Left renal cortex interstitium (tissue), 4 donors: ENCODE data around the gene FSCN2. TPM values are rescaled to one million over a fixed set of nuclear protein-coding genes. Genes with fewer than 3 reads are reported as not detected.

Experiments used
- DNase-seq, 4 donors: peaks; one replicate each; pipeline ENCODE4 v3.0.0-alpha.2; 2013; ENCODE audit warnings: low read depth in 4 of 4, low spot score in 2 of 4, missing footprints in 1 of 4
- polyA plus RNA-seq, 4 donors: library from polyadenylated mRNA; unstranded; fragments of 120-200 nt; gene quantifications; one replicate each; pipeline ENCODE4 v1.2.1, GENCODE V29; 2013; ENCODE audit not compliant: insufficient read length in 4 of 4

Gene FSCN2
- polyA plus RNA-seq, 4 donors: 1.3 to 2.8 (median 2.1) TPM

- DNase-seq: no peak
These were observed 10.7 kb downstream of the FSCN2 start for GRCh38 chr17:81538651-81539570.

DNA sequence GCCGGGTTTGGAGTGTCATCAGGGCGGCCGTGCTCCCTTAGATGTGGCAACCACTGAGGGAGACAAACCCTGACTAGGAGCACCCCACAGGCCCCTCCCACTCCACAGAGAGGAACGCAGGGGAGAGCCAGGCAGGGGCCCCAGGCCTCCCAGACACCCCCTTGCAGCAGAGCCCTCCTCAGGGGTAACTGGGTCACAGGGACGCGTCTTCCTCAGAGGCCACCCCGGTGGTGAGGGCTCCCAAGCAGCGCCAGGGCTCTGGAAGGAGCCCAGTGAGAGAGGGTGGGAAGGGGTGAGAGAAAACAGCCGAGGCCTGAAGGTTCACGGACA lies 11.4 kb downstream of the FSCN2 start:
- DNase-seq: no peak

GRCh38 chr17:81539961-81540675 lies 11.9 kb downstream of the FSCN2 start:
- DNase-seq: no peak

GRCh38 chr17:81540676-81541027 lies 12.5 kb downstream of the FSCN2 start:
- DNase-seq: no peak

GRCh38 chr17:81541123-81541522 lies 12.9 kb downstream of the FSCN2 start:
- DNase-seq: no peak

- DNase-seq: no peak
These were observed 14.5 kb downstream of the FSCN2 start for GRCh38 chr17:81542431-81543338.

GRCh38 chr17:81543339-81543675 lies 15.1 kb downstream of the FSCN2 start:
- DNase-seq: no peak

DNA sequence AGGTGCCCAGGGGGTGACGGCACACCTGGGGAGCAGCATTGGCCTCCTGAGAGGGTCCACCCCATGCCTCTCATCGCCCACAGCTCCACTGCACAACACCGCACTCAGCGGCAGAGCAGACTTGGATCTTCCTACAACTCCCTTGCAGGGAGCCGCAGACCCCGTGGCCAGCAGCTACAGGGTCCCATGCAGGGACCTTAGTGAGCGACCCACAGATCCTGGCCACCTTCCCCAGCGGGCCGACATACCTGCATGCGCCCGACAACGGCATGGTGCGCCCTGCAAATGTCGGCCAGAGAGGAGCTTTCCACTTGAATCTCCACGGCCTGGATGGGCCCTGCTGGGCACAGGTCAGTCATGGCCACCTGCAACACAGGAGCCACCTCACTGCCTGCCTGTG lies 15.6 kb downstream of the FSCN2 start:
- DNase-seq: no peak

DNA sequence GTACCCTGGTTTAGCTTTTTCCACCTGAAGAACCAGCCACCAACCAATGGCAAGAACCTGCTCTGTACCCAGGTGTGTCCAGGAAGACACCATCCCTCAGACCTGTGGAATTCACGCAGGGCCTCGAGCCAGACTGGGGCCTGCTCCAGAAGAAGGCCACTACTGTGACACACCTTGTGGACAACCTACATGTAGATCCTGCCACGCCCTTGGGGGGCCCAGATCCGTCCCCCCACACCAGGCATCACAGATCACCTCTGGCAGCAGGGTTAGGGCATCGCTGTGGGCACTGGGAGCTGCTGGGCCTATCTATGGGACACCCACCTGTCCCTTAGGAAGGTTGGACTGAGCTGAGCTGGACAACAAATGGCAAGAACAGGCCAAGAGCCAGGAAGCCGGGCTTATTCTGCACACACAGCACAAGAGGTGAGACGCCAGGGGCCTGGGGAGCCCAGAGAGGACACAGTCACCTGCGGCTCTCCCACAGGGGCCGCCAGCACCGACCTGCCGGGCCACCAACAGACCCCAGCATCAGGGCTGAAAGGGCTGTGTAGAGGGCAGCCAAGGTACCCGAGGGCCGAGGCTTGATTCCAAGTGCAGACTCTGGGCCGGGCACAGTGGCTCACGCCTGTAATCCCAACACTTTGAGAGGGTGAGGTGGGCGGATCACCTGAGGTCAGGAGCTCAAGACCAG lies 16.3 kb downstream of the FSCN2 start:
- no peak for DNase-seq

DNA sequence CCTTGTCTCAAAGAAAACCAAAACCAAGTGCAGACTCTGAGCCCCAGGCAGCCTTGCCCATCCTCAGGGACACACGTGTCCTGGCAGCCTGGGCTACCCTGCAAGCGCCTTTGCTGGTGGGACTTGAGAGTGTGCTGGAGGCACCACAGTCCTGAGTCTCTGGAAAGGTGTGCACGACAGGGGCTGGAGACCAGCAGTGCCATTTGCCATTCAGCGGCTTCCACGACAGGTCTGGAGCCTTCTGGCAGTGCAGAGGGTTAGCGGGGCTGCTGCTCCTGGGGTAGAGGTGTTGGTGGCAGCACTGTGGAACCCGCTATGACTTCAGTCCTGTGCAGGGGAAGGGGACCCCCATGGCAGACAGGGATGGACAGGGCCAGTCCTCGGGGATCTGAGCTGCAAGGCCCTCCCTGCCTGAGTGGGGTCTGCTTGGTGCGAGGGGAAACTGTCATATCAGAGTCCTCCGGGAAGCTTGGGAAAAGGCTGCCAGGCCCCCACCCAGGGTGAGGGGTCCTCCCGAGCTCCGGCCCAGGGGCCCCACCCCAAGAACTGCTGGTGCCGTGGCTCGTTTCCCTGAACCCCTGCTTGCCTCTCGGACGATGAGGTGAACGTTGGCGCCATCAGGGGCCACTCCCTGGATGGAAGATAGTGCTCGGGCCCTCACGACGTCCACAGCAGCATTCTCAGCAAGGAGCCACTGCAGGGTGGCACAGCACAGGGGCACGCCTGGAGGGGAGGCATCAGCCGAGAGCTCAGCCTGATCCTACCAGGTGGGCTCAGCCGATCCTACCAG lies 17.2 kb downstream of the FSCN2 start:
- DNase-seq: no peak

DNA sequence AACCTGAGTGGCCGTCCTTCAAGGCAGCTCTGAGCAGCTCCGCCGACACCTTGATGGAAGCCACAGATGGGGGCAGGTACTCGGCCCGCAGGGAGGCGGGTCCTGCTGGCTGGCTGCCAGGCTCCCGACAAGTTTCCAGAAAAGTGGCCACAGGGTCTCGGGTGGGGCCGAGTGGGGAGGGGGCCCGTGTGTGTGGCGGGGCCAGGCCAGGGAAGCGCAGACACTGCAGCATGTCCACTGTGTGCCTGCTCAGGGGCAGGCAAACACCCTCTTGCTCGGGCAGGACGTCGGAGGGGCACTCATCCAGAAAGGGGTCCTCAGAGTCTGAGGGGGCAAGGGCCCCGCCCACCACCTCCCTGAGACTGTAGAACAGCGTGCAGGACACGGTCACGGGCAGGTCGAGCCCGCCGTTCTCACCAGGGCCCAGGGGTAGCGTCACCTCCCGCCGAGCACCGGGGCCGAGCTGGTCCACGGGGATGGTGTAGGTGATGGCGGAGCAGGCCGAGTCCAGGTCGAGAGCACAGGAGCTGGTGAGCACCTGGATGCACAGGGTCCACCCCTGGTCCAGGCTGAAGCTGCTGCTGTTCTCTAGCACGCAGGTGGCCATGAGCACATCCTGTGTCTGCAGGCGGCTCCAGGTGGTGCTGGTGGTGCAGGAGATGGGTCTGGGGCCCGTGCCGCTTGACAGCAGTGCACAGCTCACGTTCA lies 18.9 kb downstream of the FSCN2 start:
- DNase-seq: no peak

DNA sequence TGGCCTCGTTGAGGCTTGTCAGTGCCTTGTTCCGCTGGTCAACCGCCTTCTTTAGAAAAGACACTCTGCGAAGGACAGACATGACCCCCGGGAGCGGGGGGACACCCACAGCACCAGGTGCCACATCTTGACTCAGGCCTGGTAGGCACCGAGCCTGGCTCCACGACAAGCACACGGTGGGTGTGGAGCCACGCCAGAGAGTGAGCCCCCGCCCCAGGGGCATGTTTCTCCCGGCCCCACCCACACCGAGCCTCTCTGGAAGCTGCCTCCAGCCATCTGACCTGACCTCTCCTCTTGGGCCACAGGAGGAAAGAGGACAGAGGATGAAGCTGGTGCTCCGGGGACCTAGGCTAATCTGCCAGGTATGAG lies 19.4 kb downstream of the FSCN2 start:
- no peak for DNase-seq

DNA sequence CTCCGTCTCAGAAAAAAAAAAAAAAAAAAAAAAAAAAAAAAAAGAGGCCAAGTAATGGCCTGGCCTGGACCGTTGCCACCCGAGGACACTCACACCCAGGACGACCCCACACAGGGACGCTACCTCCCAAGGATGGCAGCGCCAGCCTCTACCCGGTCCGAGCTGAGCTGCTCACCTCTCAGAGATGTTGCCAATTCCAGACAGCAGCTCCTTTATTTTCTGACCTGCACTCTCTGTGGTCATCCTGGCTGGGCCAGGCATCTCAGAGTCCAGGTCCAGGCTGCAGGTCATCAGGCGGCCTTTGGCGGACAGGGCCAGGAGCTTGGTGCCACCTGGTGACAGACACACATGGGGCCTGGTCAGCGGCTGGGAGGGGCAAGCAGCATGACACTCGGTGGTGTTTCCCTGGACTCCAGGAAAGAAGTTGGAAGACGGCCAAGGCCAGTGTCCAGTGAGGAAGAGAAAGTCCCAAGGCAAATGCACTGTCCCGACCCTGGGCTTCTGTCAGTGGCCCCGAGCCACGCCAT lies 20.9 kb downstream of the FSCN2 start:
- DNase-seq: no peak

GRCh38 chr17:81549826-81550225 lies 21.6 kb downstream of the FSCN2 start:
- DNase-seq: no peak

GRCh38 chr17:81550285-81550684 lies 22.1 kb downstream of the FSCN2 start:
- DNase-seq: no peak

GRCh38 chr17:81550830-81551457 lies 22.8 kb downstream of the FSCN2 start:
- no peak for DNase-seq

GRCh38 chr17:81551458-81552243 lies 23.5 kb downstream of the FSCN2 start:
- no peak for DNase-seq
